Thyroid gland (tissue), 4 donors: ENCODE measurements around the gene SMIM27.

Experiments used
- POLR2A ChIP-seq, 2 donors: fragments of 450-650 bp; IDR thresholded peaks; one replicate each; pipeline ENCODE4 v1.6.1; 2017; ENCODE audit warnings: antibody characterized with exemption in 2 of 2, mild to moderate bottlenecking in 2 of 2, moderate library complexity in 1 of 2
- TF ChIP-seq, protein P1 (sequence below), 6 experiments: fragments of 200-600 bp in 3 of 6; fragments of 450-650 bp in 3 of 6; sonication (generic) in 3 of 6; IDR thresholded peaks; one replicate each; pipeline ENCODE4 v1.5.1; 2016 to 2019; ENCODE audit warnings: antibody characterized with exemption in 6 of 6, mild to moderate bottlenecking in 2 of 6, inconsistent platforms in 1 of 6, moderate library complexity in 1 of 6

- TF ChIP-seq, protein P1, sequence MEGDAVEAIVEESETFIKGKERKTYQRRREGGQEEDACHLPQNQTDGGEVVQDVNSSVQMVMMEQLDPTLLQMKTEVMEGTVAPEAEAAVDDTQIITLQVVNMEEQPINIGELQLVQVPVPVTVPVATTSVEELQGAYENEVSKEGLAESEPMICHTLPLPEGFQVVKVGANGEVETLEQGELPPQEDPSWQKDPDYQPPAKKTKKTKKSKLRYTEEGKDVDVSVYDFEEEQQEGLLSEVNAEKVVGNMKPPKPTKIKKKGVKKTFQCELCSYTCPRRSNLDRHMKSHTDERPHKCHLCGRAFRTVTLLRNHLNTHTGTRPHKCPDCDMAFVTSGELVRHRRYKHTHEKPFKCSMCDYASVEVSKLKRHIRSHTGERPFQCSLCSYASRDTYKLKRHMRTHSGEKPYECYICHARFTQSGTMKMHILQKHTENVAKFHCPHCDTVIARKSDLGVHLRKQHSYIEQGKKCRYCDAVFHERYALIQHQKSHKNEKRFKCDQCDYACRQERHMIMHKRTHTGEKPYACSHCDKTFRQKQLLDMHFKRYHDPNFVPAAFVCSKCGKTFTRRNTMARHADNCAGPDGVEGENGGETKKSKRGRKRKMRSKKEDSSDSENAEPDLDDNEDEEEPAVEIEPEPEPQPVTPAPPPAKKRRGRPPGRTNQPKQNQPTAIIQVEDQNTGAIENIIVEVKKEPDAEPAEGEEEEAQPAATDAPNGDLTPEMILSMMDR (IDR thresholded peaks at IDR 0.05), result peak; percentile 39 to 86 (median 76)
- TF ChIP-seq POLR2A (IDR thresholded peaks at IDR 0.05), result no peak
Observed at GRCh38 chr9:32579706-32580331, 27.7 kb downstream of the SMIM27 start.
